Measurements from ENCODE around the gene YWHAH. TPM values are rescaled to one million over a fixed set of nuclear protein-coding genes. Genes with fewer than 3 reads are reported as not detected.

Gene YWHAH
- total and polyA plus RNA-seq, 9 of the 15 experiments (the other 6 are each of a cell fraction or from before 2014, with no cell fraction given) = 32.0 to 177 (median 114) TPM

DNA sequence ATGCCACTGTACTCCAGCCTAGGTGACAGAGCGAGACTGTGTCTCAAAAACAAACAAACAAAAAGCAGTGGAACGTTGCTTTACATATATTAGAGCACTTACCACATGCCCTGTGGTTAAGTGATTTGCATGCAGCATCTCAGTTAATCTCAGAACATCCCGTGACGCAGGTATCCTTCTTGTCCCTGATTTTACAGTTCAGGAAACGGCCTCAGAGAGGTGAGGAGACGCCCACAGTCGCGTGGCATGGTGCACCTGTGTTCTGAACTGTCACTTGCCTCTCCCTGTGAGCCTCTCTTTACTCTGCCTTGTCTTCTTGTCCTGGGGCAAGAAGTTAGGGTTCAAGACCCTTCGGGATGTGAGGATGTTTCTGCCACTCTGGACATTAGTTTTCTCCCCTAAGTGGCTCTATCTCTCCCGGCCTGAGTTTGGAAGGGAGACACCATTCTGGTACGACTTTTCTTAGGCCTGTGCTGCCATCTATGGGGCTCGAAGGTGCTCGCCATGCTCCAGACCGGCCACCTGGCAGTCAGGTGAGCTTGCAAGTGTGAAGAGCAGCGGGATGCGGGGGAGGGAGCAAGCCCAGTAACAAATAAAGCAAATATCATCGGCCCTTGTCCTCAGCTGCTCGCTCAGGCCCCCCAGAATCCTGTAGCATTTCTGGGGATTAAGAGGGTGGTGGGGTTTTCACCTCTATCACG is 25.6 kb downstream of the YWHAH start:
- intact Hi-C loops (cut with micrococcal nuclease) = loop anchor here (2.0 to 10.0 kb wide), 3 partner anchors 305 to 405 kb away; no protein-coding TSS in a partner anchor
- H2AFZ ChIP-seq (ENCODE audit: low read depth, low read length) = peak overlapping the region; percentile 96
- H3K79me2 ChIP-seq (ENCODE audit: control insufficient read depth, insufficient read depth, low read length) = no peaks in the 10 kb centered on the region
- peak overlapping the region; percentile 45 for H3K4me3 ChIP-seq
- FAIRE-seq (peak; percentile 32), DNase-seq (ENCODE audit: extremely low read depth in 1 of 4, low spot score in 3 of 4) (peak; percentile 57 to 79 (median 62)), ATAC-seq (peak; percentile 89)
- POLR2A ChIA-PET = interaction anchor here (0.6 to 1.5 kb wide), 2 partner anchors 94 to 308 kb away, joined by 3 to 7 read pairs; partner anchors contain the start of gene PISD
- no peaks in the 10 kb centered on the region for H3K9me1 ChIP-seq (ENCODE audit: control insufficient read depth, insufficient read depth, low read length)
- H3K4me2 ChIP-seq (ENCODE audit: insufficient read depth, low read length) = peak overlapping the region; percentile 80
- no peaks in the 10 kb centered on the region for H3K9me3 ChIP-seq (replicated peaks; ENCODE audit: control insufficient read depth, insufficient read depth, low read depth, low read length)
- H4K20me1 ChIP-seq (replicated peaks; ENCODE audit: control insufficient read depth, insufficient read depth, low read length) = no peaks in the 10 kb centered on the region
- peaks cover 3 to 18% of the 10 kb centered on the region in 2 experiments; a peak in 4 of 5 replicates for H3K4me1 ChIP-seq (replicated peaks in 1 of 2; ENCODE audit: control insufficient read depth in 2 of 2, insufficient read depth in 2 of 2, low read length in 2 of 2)
- in situ Hi-C loops (cut with MboI) = loop anchor here (5.0 kb wide), 1 partner anchor 303 kb away; no protein-coding TSS in a partner anchor
- H3K36me3 ChIP-seq (ENCODE audit: control insufficient read depth, insufficient read depth, low read length) = no peaks in the 10 kb centered on the region
- peak overlapping the region in 1 of 2 experiments; percentile 74; a peak in 2 of 4 replicates for H3K9ac ChIP-seq (ENCODE audit: insufficient read depth in 1 of 2, low read depth in 2 of 2, low read length in 2 of 2)
- no peaks in the 10 kb centered on the region for H3K27me3 ChIP-seq (ENCODE audit: control insufficient read depth in 2 of 2, insufficient read depth in 2 of 2, low read length in 2 of 2)
- 24% methylated on average over 17 of the region's 19 CpGs for WGBS (ENCODE audit: insufficient coverage, low coverage, missing lambda C conversion rate)
- BruUV-seq (replicated peaks) = no TSS peak
- CTCF ChIA-PET (ENCODE audit: low intra/inter-chr PET ratio) = interaction anchor here (0.7 to 2.7 kb wide), 3 partner anchors 103 to 413 kb away, joined by 4 to 8 read pairs (median 4); no protein-coding TSS in a partner anchor
- H3K27ac ChIP-seq (ENCODE audit: extremely low read depth, low read depth, low read length) = no peak overlapping the region
- TF ChIP-seq BHLHE40 (IDR thresholded peaks at IDR 0.05; ENCODE audit: low read length) (peak; percentile 35; the same call in 1 of the 2 replicates), MYC (IDR thresholded peaks at IDR 0.05; ENCODE audit: low read depth, low read length) (0 out of 2 replicates have a peak, but pooled peaks have one; percentile 44), MYC (CRISPR knock-in tag; IDR thresholded peaks at IDR 0.05; ENCODE audit: borderline replicate concordance, low read depth) (no peak), SMAD3 (CRISPR knock-in tag; conservative IDR thresholded peaks at IDR 0.05) (no peak), ZNF121 (CRISPR knock-in tag; conservative IDR thresholded peaks at IDR 0.05) (no peak), CTCF (IDR thresholded peaks at IDR 0.05 in 2 of 3, conservative IDR thresholded peaks at IDR 0.05 in 1 of 3; ENCODE audit: insufficient read depth in 2 of 3, low read depth in 1 of 3, low read length in 3 of 3) (peak; percentile 68 to 80 (median 76))
- TF ChIP-seq, protein P1, sequence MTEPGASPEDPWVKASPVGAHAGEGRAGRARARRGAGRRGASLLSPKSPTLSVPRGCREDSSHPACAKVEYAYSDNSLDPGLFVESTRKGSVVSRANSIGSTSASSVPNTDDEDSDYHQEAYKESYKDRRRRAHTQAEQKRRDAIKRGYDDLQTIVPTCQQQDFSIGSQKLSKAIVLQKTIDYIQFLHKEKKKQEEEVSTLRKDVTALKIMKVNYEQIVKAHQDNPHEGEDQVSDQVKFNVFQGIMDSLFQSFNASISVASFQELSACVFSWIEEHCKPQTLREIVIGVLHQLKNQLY (CRISPR knock-in tag; conservative IDR thresholded peaks at IDR 0.05) = no peak
- TF ChIP-seq, protein P2, sequence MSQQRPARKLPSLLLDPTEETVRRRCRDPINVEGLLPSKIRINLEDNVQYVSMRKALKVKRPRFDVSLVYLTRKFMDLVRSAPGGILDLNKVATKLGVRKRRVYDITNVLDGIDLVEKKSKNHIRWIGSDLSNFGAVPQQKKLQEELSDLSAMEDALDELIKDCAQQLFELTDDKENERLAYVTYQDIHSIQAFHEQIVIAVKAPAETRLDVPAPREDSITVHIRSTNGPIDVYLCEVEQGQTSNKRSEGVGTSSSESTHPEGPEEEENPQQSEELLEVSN (IDR thresholded peaks at IDR 0.05; ENCODE audit: borderline replicate concordance in 1 of 2, extremely low read depth in 1 of 2, insufficient read depth in 1 of 2, insufficient read length in 1 of 2, low read depth in 1 of 2, low read length in 1 of 2, poor library complexity in 1 of 2, severe bottlenecking in 1 of 2) = peak in 1 of 2 experiments; percentile 81
- TF ChIP-seq, protein P3, sequence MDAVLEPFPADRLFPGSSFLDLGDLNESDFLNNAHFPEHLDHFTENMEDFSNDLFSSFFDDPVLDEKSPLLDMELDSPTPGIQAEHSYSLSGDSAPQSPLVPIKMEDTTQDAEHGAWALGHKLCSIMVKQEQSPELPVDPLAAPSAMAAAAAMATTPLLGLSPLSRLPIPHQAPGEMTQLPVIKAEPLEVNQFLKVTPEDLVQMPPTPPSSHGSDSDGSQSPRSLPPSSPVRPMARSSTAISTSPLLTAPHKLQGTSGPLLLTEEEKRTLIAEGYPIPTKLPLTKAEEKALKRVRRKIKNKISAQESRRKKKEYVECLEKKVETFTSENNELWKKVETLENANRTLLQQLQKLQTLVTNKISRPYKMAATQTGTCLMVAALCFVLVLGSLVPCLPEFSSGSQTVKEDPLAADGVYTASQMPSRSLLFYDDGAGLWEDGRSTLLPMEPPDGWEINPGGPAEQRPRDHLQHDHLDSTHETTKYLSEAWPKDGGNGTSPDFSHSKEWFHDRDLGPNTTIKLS (IDR thresholded peaks at IDR 0.05; ENCODE audit: borderline replicate concordance, low read depth) = peak; percentile 36; the same call in 1 of the 2 replicates
